ENCODE measurements around the gene IDH3B. TPM values are rescaled to one million over a fixed set of nuclear protein-coding genes. Genes with fewer than 3 reads are reported as not detected.

Gene IDH3B
- total and polyA plus RNA-seq, 2 donors (not counting 3 experiments of a cell fraction or from before 2014, with no cell fraction given), result 86.9 to 177 TPM

DNA sequence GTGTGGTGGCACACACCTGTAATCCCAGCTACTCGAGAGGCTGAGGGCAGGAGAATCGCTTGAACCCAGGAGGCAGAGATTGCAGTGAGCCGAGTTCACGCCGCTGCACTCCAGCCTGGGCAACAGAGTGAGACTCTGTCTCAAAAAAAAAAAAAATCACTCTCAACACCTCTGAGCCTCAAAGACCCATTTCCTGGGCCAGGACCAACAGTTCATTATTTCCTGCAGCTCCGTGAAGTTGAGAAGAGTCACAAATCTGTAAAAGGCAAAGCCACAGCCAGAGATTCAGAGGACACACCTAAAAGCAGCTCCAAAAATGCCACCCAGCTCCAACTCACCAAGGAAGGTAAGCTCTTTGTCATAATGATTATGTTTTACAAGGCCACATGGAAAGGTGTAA, 26.8 kb downstream of the IDH3B start:
- Histone ChIP-seq H3K4me3 (replicated peaks in 1 of 3; ENCODE audit: insufficient read depth in 1 of 3, low read depth in 1 of 3, low read length in 3 of 3) (no peak overlapping the region), H3K4me2 (ENCODE audit: insufficient read depth, low read length) (no peak overlapping the region), H3K36me3 (ENCODE audit: control insufficient read depth in 2 of 2, extremely low read depth in 1 of 2, insufficient read depth in 2 of 2, low read length in 2 of 2) (no peaks in the 10 kb centered on the region), H3K79me2 (ENCODE audit: control insufficient read depth, insufficient read depth, low read length) (no peaks in the 10 kb centered on the region), H4K20me1 (replicated peaks; ENCODE audit: control insufficient read depth, extremely low read depth, insufficient read depth, low read length) (no peaks in the 10 kb centered on the region), H3K9ac (replicated peaks; ENCODE audit: extremely low read depth, insufficient read depth, low read length) (no peak overlapping the region), H3K27me3 (ENCODE audit: control insufficient read depth in 2 of 2, insufficient read depth in 2 of 2, low read length in 2 of 2) (peaks cover 18 to 26% of the 10 kb centered on the region in 2 experiments), H3K9me3 (replicated peaks; ENCODE audit: control insufficient read depth, insufficient read depth, low read length) (no peaks in the 10 kb centered on the region), H3K27ac (ENCODE audit: insufficient read depth, low read depth, low read length) (no peak overlapping the region), H2AFZ (ENCODE audit: low read depth, low read length) (no peak overlapping the region), H3K9me1 (replicated peaks; ENCODE audit: control insufficient read depth, extremely low read depth, insufficient read depth, low read length) (no peaks in the 10 kb centered on the region), H3K4me1 (ENCODE audit: control insufficient read depth, extremely low read depth, insufficient read depth, low read length) (no peaks in the 10 kb centered on the region)
- BruUV-seq (replicated peaks), result no TSS peak
- CTCF ChIA-PET, result interaction anchor here (1.4 kb wide), 1 partner anchor 10 kb away, joined by 7 read pairs; no protein-coding TSS in a partner anchor
- FAIRE-seq (no peak), DNase-seq (ENCODE audit: low read depth, low spot score) (no peak)
- intact Hi-C loops (cut with micrococcal nuclease), result no loop called here
- TF ChIP-seq MYC (IDR thresholded peaks at IDR 0.05; ENCODE audit: low read depth, low read length), result no peak
- no peak for TF ChIP-seq JUN (IDR thresholded peaks at IDR 0.05; ENCODE audit: borderline replicate concordance, insufficient read depth, insufficient read length, low read depth)
- TF ChIP-seq POLR2AphosphoS5 (IDR thresholded peaks at IDR 0.05; ENCODE audit: insufficient read depth, low read depth, low read length), result no peak
- no peak for TF ChIP-seq GATA2 (IDR thresholded peaks at IDR 0.05; ENCODE audit: insufficient read depth, insufficient read length, low read depth, low read length)
- no peak for TF ChIP-seq FOS (IDR thresholded peaks at IDR 0.05; ENCODE audit: borderline replicate concordance, insufficient read depth, low read length)
- POLR2A ChIA-PET, result interaction anchor here (0.6 kb wide), 1 partner anchor 15 kb away, joined by 3 read pairs; no protein-coding TSS in a partner anchor
- dilution Hi-C loops (cut with MboI; ENCODE audit: extremely low pct_ligation_motif_present, low sequenced_read_pairs), result no loop called here

DNA sequence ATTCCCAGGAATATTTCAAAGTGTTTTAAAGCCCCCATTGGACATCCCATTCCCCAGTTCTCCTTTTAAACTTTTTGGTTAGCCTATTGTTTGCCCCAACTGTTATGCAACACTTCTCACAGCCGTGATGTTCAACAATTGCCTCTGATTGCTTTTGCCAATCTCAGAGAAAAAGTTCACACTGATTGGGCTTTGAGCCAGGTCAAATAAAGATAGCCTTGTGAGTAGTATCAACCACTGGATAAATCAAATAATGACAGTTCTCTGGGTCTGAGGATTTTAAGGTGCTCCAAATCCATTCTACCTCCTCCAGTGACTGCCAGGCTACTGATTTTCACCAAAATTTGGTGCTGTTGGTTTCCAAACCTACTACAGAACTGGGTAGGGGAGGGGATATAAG, 30.6 kb downstream of the IDH3B start:
- ChIA-PET CTCF (interaction anchor here (1.1 kb wide), 1 partner anchor 14 kb away, joined by 3 read pairs; no protein-coding TSS in a partner anchor), POLR2A (no interaction called here)
- BruUV-seq (replicated peaks), result no TSS peak
- Histone ChIP-seq H3K27me3 (ENCODE audit: control insufficient read depth in 2 of 2, insufficient read depth in 2 of 2, low read length in 2 of 2) (peaks cover 28 to 32% of the 10 kb centered on the region in 2 experiments), H3K4me2 (ENCODE audit: insufficient read depth, low read length) (no peak overlapping the region), H3K79me2 (ENCODE audit: control insufficient read depth, insufficient read depth, low read length) (no peaks in the 10 kb centered on the region), H3K27ac (ENCODE audit: insufficient read depth, low read depth, low read length) (no peak overlapping the region), H3K9me3 (replicated peaks; ENCODE audit: control insufficient read depth, insufficient read depth, low read length) (no peaks in the 10 kb centered on the region), H4K20me1 (replicated peaks; ENCODE audit: control insufficient read depth, extremely low read depth, insufficient read depth, low read length) (no peaks in the 10 kb centered on the region), H3K4me3 (replicated peaks in 1 of 3; ENCODE audit: insufficient read depth in 1 of 3, low read depth in 1 of 3, low read length in 3 of 3) (no peak overlapping the region), H3K4me1 (ENCODE audit: control insufficient read depth, extremely low read depth, insufficient read depth, low read length) (no peaks in the 10 kb centered on the region), H3K9me1 (replicated peaks; ENCODE audit: control insufficient read depth, extremely low read depth, insufficient read depth, low read length) (no peaks in the 10 kb centered on the region), H3K9ac (replicated peaks; ENCODE audit: extremely low read depth, insufficient read depth, low read length) (no peak overlapping the region), H3K36me3 (ENCODE audit: control insufficient read depth in 2 of 2, extremely low read depth in 1 of 2, insufficient read depth in 2 of 2, low read length in 2 of 2) (no peaks in the 10 kb centered on the region), H2AFZ (ENCODE audit: low read depth, low read length) (no peak overlapping the region)
- FAIRE-seq (no peak), DNase-seq (ENCODE audit: low read depth, low spot score) (no peak)
- TF ChIP-seq, protein P1, sequence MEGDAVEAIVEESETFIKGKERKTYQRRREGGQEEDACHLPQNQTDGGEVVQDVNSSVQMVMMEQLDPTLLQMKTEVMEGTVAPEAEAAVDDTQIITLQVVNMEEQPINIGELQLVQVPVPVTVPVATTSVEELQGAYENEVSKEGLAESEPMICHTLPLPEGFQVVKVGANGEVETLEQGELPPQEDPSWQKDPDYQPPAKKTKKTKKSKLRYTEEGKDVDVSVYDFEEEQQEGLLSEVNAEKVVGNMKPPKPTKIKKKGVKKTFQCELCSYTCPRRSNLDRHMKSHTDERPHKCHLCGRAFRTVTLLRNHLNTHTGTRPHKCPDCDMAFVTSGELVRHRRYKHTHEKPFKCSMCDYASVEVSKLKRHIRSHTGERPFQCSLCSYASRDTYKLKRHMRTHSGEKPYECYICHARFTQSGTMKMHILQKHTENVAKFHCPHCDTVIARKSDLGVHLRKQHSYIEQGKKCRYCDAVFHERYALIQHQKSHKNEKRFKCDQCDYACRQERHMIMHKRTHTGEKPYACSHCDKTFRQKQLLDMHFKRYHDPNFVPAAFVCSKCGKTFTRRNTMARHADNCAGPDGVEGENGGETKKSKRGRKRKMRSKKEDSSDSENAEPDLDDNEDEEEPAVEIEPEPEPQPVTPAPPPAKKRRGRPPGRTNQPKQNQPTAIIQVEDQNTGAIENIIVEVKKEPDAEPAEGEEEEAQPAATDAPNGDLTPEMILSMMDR (IDR thresholded peaks at IDR 0.05; ENCODE audit: extremely low read depth in 1 of 2, insufficient read depth in 1 of 2, low read depth in 1 of 2, low read length in 2 of 2), result no peak
- no peak for TF ChIP-seq POLR2A (IDR thresholded peaks at IDR 0.05; ENCODE audit: low read depth, low read length)
- no peak for TF ChIP-seq MYC (IDR thresholded peaks at IDR 0.05; ENCODE audit: low read depth, low read length)
- no peak for TF ChIP-seq GATA2 (IDR thresholded peaks at IDR 0.05; ENCODE audit: insufficient read depth, insufficient read length, low read depth, low read length)
- TF ChIP-seq, protein P2, sequence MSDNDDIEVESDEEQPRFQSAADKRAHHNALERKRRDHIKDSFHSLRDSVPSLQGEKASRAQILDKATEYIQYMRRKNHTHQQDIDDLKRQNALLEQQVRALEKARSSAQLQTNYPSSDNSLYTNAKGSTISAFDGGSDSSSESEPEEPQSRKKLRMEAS (IDR thresholded peaks at IDR 0.05; ENCODE audit: insufficient read depth, insufficient read length), result no peak
- dilution Hi-C loops (cut with MboI; ENCODE audit: extremely low pct_ligation_motif_present, low sequenced_read_pairs) (no loop called here), intact Hi-C loops (cut with micrococcal nuclease) (no loop called here)
